CD4-positive, alpha-beta T cell treated with Interleukin-12 subunit alpha and Interleukin-12 subunit beta, for 1 hour (primary cell): ENCODE results near the gene SLTM.
"Not testable (repeated sequence)": the region's sequence is repeated elsewhere in the genome, so short reads cannot be mapped to it uniquely, and the experiment has no call there.

Source experiments
- DNase-seq: peaks from one replicate; pipeline ENCODE4 v3.0.0-alpha.2; 2020

The SLTM gene

GRCh38 chr15:58924327-58924726, 9.2 kb downstream of the SLTM start:
- DNase-seq = no peak

GRCh38 chr15:58923696-58924300, 9.7 kb downstream of the SLTM start:
- DNase-seq = no peak

GRCh38 chr15:58923284-58923683, 10.2 kb downstream of the SLTM start:
- DNase-seq = no peak

DNA sequence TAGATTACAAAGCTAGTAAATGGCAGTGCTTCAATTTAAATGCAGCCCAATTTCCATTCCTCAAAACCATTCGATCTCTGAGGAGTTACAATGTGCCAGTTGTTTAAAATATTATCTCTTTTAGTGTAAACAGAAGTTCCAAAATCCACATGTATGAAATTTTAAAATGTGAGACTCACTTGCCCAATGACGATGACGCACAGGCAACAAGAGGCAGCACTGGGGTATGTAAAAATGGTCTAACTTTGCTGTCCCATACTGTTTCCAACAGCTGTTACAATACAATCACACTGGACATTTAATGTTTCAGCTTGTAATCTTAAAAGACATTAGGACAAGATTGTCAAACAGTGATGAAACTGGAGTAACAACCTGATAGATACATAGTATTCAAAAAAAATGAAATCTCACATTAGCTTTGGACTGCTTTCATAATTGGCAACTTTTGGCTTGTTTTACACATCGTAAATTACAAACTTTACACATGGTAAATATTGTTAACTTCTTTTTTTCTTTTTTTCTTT, 12.2 kb downstream of the SLTM start:
- no peak for DNase-seq

DNA sequence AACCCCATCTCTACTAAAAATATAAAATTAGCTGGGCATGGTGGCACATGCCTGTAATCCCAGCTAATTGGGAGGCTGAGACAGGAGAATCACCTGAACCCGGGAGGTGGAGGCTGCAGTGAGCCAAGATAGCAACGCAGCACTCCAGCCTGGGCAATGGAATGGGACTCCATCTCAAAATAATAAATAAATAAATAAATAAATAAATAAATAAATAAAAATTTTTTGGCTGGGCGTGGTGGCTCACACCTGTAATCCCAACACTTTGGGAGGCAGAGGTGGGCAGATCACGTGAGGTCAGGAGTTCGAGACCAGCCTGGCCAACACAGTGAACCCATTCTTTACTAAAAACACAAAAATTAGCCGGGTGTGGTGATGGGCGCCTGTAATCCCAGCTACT, 13.0 kb downstream of the SLTM start:
- DNase-seq = not testable (repeated sequence)

GRCh38 chr15:58919232-58919631, 14.2 kb downstream of the SLTM start:
- no peak for DNase-seq

DNA sequence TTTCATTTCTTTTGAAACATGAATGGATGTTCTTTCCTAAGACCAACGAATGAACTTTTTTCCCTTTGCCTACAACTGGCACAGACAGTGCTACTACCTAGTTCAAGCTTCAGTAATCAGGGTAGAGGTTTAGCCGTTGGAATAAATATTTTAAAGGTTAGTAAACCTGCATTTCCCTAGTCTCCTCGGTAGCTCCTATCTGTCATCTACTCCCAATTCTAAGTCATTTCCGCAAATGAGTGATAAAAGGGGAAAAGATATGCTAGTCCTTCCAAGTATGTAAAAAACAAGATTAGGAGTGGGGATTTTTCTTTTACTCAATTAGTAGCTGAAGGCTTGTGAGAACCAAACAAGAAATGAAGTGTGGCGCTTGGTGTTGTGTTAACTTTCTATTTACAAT, 15.2 kb downstream of the SLTM start:
- DNase-seq = no peak

- DNase-seq = not testable (repeated sequence)
These were observed 15.8 kb downstream of the SLTM start for GRCh38 chr15:58917613-58918129.

- DNase-seq = no peak
These were observed 16.5 kb downstream of the SLTM start for GRCh38 chr15:58916962-58917361.

DNA sequence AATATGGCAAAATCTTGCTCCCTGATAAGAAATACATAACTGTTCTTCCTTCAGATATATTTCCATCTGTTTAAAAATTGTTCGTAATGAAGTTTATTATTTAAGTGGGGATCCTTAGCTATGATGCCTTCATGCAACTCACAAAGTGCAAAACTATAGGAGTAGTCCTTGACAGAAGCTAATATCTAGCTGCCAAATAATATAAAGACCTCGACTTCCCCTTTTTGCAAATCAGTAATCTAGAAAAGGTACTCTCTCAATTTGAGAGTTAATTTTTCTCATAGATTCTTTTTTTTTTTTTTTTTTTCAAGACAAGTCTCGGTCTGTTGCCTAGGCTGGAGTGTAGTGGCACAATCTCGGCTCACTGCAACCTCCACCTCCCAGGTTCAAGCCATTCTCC, 23.0 kb downstream of the SLTM start:
- DNase-seq = no peak

DNA sequence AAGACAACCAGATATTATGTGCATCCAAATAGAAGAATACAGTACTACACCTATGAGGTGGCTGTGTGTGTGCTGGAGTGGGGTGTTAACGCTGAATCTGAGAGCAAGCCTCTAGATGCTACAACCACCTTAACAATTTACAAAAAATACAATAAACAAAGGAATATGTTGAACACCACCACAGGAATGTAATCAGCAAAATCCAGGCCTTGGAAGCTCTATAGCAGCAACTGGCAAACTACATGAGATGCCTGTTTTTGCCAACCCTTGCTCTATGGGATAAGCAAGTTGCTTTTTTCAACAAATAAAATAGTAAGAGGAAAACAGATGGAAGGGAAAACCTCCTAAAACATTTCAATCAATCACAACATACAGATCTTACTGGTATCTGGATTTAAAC, 23.9 kb downstream of the SLTM start:
- no peak for DNase-seq

DNA sequence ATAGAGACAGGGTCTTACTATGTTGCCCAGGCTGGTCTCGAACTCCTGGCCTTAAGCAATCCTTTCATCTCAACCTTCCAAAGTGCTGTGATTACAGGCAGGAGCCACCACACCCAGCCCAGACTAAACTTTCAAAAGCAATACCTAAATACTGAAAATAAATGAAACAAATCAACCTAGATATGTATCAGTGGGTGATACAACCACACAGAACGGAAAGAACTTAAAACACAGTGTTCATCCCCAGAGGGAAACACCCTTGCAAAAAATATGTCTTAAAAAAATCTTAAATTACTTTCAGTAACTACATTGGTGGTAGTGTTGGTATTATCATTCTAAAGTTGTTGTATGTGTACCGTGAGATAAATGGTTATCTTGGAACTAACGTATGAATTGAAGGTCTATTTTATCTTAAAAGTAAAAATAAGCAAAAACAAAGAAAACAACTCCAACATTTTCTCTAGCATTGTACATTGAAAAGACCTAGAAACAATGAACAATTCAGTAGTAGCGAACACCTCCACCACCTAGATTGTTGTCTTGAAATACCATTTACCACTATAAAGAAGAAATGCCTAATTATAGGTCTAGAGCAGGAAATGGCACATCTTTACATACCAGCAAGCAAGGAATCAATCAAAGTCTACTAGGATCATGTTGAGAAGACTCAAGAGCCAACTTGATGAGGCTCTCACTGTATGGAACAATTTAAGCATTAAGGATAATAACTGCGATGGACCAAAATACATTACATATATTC, 24.7 kb downstream of the SLTM start:
- peak; percentile 6 for DNase-seq

DNA sequence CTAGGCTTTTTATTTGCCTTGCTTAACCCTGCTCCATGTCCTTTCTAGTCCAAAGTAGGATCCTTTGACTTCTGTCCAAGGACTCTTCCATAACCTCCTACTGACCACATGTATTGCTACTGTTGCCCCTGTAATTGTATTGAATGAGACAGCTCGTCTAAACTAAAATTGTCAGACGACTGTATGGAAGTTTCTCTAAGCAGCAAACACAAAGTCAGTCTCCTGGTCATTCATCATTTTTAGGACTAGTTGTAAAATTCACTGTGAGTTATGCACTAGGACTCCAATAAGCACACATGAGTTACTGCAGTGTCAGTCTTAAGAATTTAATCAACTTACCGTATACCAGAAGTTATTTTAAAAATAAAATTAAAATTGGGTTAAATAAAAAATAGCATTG, 32.8 kb downstream of the SLTM start:
- DNase-seq = no peak

DNA sequence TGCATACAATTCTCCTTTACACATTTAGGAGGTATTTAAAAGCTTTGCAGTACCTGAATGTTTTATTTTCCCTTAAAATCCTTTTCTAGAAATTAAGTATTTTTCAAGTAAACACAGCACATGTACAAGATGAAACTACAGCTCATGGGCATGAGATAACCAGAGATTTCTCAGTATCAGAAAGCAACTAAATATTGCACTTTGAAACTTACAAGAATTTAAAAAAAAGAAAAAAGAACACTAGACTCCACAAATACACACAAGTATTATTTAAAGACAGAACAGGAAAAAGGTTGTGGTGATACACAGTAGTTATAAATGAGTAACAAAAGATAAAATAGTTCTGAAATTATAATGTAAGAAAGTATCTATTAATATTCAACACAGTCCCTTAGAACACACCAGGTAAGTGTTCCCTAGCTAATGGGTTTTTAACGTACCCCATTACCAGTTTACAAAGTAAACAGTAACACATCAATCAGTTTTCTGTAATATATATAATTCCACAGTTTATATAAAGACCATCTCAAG, 35.3 kb downstream of the SLTM start:
- no peak for DNase-seq

DNA sequence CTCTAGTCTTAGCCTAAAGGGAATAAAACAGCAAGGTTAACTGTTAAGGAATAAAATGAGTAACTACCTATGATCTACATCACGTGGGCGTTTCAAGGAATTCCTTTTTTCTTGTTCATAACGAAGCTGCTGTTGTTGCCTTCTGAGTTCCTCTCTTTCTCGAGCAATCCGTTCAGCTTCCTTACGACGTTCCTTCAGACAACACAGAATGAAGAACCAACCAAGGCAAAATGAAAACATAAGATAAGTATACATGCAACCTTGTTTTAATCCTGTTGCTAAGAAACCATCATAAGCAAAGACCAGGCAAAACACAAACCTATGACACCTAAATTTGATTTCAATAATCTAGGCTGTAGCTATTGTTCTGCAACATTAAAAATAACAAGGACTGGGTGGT, 44.1 kb downstream of the SLTM start:
- DNase-seq = no peak

- no peak for DNase-seq
These were observed 46.6 kb downstream of the SLTM start for GRCh38 chr15:58886921-58887320.

- not testable (repeated sequence) for DNase-seq
These were observed 49.6 kb downstream of the SLTM start for GRCh38 chr15:58883926-58884325.

- DNase-seq = no peak
These were observed 51.2 kb downstream of the SLTM start for GRCh38 chr15:58882243-58882642.

DNA sequence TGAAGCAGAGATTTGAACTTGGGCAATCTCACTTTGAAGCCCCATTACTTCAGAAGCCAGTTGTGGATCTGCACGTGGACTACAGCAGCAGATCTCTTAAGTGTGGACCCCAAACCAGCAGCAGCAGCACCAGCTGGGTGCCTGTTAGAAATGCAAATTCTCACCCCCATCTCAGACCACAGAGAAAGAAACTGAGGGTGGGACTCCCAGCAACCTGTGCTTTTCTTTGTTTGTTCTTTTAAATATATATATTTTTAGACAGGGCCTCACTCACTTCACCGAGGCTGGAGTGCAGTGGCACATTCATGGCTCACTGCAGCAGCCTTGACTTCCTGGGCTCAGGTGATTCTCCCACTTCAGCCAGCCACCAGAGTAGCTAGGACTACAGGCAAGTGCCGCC, 53.2 kb downstream of the SLTM start:
- no peak for DNase-seq

DNA sequence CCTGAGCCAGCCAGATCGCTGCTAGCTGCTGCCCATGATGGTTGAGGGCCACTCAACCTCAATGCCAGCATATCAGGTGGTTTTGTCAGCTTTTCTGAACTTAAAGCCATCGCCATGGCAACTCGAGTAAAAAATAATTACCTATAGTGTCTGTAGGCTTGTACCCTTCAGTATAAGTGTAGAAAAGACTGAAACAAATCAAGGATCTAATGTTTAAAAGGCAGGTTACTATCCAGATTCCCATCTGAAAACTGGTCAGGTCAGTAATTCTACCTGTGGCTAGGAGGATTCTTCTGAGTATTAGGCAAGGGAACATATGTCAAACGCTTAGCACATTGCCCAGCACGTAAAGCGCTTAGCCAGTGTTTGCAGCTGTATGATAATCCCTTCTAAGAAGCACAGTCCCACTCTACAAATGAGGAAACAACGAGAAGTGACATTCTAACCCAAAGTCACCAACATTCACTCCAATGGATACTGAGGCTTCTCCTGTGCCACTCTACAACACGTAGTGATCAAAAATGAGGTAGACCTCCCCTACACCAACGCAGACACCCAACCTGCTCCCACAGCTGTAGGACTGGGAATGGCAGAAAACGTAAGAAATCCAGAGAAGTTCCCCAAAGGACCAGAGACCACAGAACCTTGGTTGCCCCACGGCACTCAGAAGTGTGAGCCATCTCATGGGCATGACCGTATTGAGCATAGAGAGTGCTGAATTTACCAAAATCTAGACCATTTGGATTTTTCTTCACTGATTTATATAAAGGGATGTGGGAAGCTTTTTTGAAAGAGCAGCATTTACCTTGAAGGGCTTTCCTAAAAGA, 55.3 kb downstream of the SLTM start:
- no peak for DNase-seq

- DNase-seq = no peak
These were observed 57.0 kb downstream of the SLTM start for GRCh38 chr15:58876306-58877106.

DNA sequence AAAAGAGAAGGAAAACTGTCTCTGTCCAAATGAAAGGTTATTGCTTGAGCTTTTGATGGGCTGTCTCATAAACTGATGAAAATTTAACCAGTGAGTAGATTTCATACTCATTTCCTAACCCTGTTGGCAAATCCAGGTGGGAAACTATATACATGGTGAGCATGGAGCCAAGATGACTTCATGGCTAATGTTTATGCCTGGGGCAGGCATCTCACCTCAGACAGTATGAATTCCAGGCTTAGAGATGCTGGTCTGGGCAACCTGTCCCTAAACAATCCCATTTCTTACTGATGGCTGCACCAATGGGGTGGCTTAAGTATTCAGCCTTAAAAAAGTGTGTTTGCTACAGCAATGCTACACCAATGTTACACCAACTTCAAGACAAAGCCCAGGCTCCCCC, 58.1 kb downstream of the SLTM start:
- DNase-seq = no peak
